Stimulated activated CD4-positive, alpha-beta T cell treated with anti-CD3 and anti-CD28 coated beads, Interleukin-15, amount 100 ng/mL, for 1 hour (primary cell): ENCODE measurements around the gene GNPNAT1.
"Not testable (repeated sequence)": the region's sequence is repeated elsewhere in the genome, so short reads cannot be mapped to it uniquely, and the experiment has no call there.

Source experiments
- DNase-seq, 2 donors: peaks; one replicate each; pipeline ENCODE4 v3.0.0-alpha.2; 2020; ENCODE audit warnings: low read depth in 1 of 2, low spot score in 1 of 2

Gene GNPNAT1

GRCh38 chr14:52729585-52729924 is 61.9 kb downstream of the GNPNAT1 start:
- DNase-seq: no peak

- DNase-seq: not testable (repeated sequence)
These were observed 62.4 kb downstream of the GNPNAT1 start for GRCh38 chr14:52729035-52729434.

- DNase-seq: not testable (repeated sequence)
These were observed 63.9 kb downstream of the GNPNAT1 start for GRCh38 chr14:52727509-52727908.
